ENCODE data around the gene SLC17A5.

- peak; percentile 77 for TF ChIP-seq CTCF (conservative IDR thresholded peaks at IDR 0.05)
- TF ChIP-seq EZH2 (IDR thresholded peaks at IDR 0.05; ENCODE audit: low read depth), result no peak
Measured at GRCh38 chr6:73610444-73611275, 43.1 kb downstream of the SLC17A5 start.
